GM12878 (cell line): ENCODE results near the gene RCAN1. TPM values are rescaled to one million over a fixed set of nuclear protein-coding genes. Genes with fewer than 3 reads are reported as not detected.

Source experiments
- ATAC-seq: fragments of 200-7000 bp; cut with Tn5 transposase; 3 replicates; pipeline ENCODE4 v1.9.1; 2020; ENCODE audit warnings: mild to moderate bottlenecking, moderate library complexity
- BruUV-seq: library from RNA; stranded (reverse); fragments of 400-500 nt; replicated peaks from 2 replicates; lab custom pipeline; 2021; lab: Mats Ljungman, UMichigan
- CTCF ChIA-PET: fragments of 300-600 bp; sonication (Branson Sonifier 250); formaldehyde crosslinking; extraction: SDS; loops from one replicate; lab custom pipeline; 2021; ENCODE audit warnings: inconsistent platforms; lab: Yijun Ruan, JAX
- POLR2A ChIA-PET: fragments of 350-600 bp; formaldehyde crosslinking; extraction: SDS; loops from one replicate; lab custom pipeline; 2021; ENCODE audit warnings: inconsistent platforms; lab: Charles Lee
- RAD21 ChIA-PET: fragments of 300-600 bp; sonication (Branson Sonifier 250); formaldehyde crosslinking; loops from one replicate; lab custom pipeline; 2023; ENCODE audit warnings: antibody characterized with exemption; ENCODE audit not compliant: unreplicated experiment; lab: Charles Lee
- SMC1A ChIA-PET: fragments of 300-600 bp; sonication (Branson Sonifier 250); formaldehyde crosslinking; loops from one replicate; lab custom pipeline; 2023; ENCODE audit not compliant: unreplicated experiment, uncharacterized antibody; lab: Charles Lee
- DNase-seq: peaks from one replicate; pipeline ENCODE4 v3.0.0-alpha.2; 2011; ENCODE audit warnings: low read depth, low spot score
- FAIRE-seq: peaks from 3 replicates; lab custom pipeline; 2011; peaks lifted over from hg19 to GRCh38; lab: Jason Lieb, UNC
- H2AFZ ChIP-seq: 2 replicates; pipeline ENCODE4 v1.6.0; 2011; ENCODE audit warnings: low read depth, low read length, control low read depth; ENCODE audit not compliant: control insufficient read depth
- H3K27ac ChIP-seq: 2 replicates; pipeline ENCODE4 v1.5.1; 2011; ENCODE audit warnings: control low read depth; ENCODE audit not compliant: control insufficient read depth, insufficient read depth
- H3K27me3 ChIP-seq, 2 experiments: replicated peaks in 1 of 2; 2 replicates each; pipeline versions ENCODE4 v1.6.0 to v1.6.1; 2011; ENCODE audit warnings: low read length in 1 of 2; ENCODE audit not compliant: control insufficient read depth in 2 of 2, insufficient read depth in 2 of 2
- H3K36me3 ChIP-seq, 2 experiments: 2 replicates each; pipeline ENCODE4 v1.5.1; 2011; ENCODE audit warnings: low read length in 1 of 2; ENCODE audit not compliant: control insufficient read depth in 2 of 2, insufficient read depth in 2 of 2
- H3K4me1 ChIP-seq: 2 replicates; pipeline ENCODE4 v1.6.1; 2011; ENCODE audit warnings: mild to moderate bottlenecking, low read length, moderate library complexity, mixed read lengths; ENCODE audit not compliant: control insufficient read depth, insufficient read depth
- H3K4me2 ChIP-seq: 2 replicates; pipeline ENCODE4 v1.6.0; 2011; ENCODE audit warnings: control low read depth; ENCODE audit not compliant: control insufficient read depth, insufficient read depth
- H3K4me3 ChIP-seq: fragments of 200-600 bp; sonication (generic); 2 replicates; pipeline ENCODE4 v1.5.1; 2016
- H3K79me2 ChIP-seq: 2 replicates; pipeline ENCODE4 v1.6.0; 2011; ENCODE audit warnings: low read length; ENCODE audit not compliant: control insufficient read depth, insufficient read depth
- H3K9ac ChIP-seq: 2 replicates; pipeline ENCODE4 v1.8.0; 2011; ENCODE audit warnings: low read length, control low read depth, mixed read lengths; ENCODE audit not compliant: control insufficient read depth, insufficient read depth
- H3K9me3 ChIP-seq: replicated peaks from 3 replicates; pipeline ENCODE4 v1.5.1; 2011; ENCODE audit warnings: mild to moderate bottlenecking, low read length; ENCODE audit not compliant: control insufficient read depth, insufficient read depth
- H4K20me1 ChIP-seq: 2 replicates; pipeline ENCODE4 v1.6.0; 2011; ENCODE audit not compliant: control insufficient read depth, insufficient read depth
- CREM ChIP-seq: IDR thresholded peaks from 2 replicates; pipeline ENCODE4 v1.6.1; 2014; ENCODE audit warnings: antibody characterized with exemption, low read depth
- FOS ChIP-seq: IDR thresholded peaks from 3 replicates; pipeline ENCODE4 v1.6.1; 2011; ENCODE audit warnings: borderline replicate concordance; ENCODE audit not compliant: insufficient read length; ENCODE audit errors: extremely low read depth
- FOXK2 ChIP-seq: fragments of 450-650 bp; IDR thresholded peaks from 2 replicates; pipeline ENCODE4 v1.6.1; 2017; ENCODE audit warnings: mild to moderate bottlenecking, moderate library complexity
- HDGF ChIP-seq: fragments of 450-650 bp; IDR thresholded peaks from 2 replicates; pipeline ENCODE4 v1.6.1; 2016; ENCODE audit warnings: antibody characterized with exemption
- JUNB ChIP-seq: IDR thresholded peaks from 2 replicates; pipeline ENCODE4 v1.6.1; 2016; ENCODE audit warnings: antibody characterized with exemption, mild to moderate bottlenecking
- MLLT1 ChIP-seq: fragments of 450-650 bp; IDR thresholded peaks from 2 replicates; pipeline ENCODE4 v1.6.1; 2016; ENCODE audit warnings: mild to moderate bottlenecking
- REST ChIP-seq: IDR thresholded peaks from 2 replicates; pipeline ENCODE4 v1.6.1; 2012; ENCODE audit warnings: mild to moderate bottlenecking, low read depth, low read length
- RUNX3 ChIP-seq: IDR thresholded peaks from 2 replicates; pipeline ENCODE4 v1.6.1; 2012; ENCODE audit warnings: low read length, inconsistent platforms
- SREBF1 ChIP-seq: IDR thresholded peaks from 2 replicates; pipeline ENCODE4 v1.6.1; 2012; ENCODE audit warnings: mild to moderate bottlenecking, low read length
- TBL1XR1 ChIP-seq: IDR thresholded peaks from 2 replicates; pipeline ENCODE4 v1.6.1; 2012; ENCODE audit warnings: low read depth, low read length, improper control_type of control experiment
- TCF12 ChIP-seq: IDR thresholded peaks from 2 replicates; pipeline ENCODE4 v1.6.1; 2011; ENCODE audit warnings: low read depth, mild to moderate bottlenecking, low read length
- TCF7 ChIP-seq: IDR thresholded peaks from 2 replicates; pipeline ENCODE4 v1.6.1; 2014; ENCODE audit warnings: antibody characterized with exemption, borderline replicate concordance
- ZNF274 ChIP-seq: IDR thresholded peaks from one replicate; pipeline ENCODE4 v1.8.0; 2011; ENCODE audit not compliant: insufficient read length, insufficient read depth
- WGBS: methylation state at CpG from one replicate; pipeline ENCODE4 v1.1.6; 2016; ENCODE audit warnings: low lambda C conversion rate; ENCODE audit not compliant: insufficient replicate concordance, insufficient coverage; ENCODE audit errors: missing lambda C conversion rate; 5-methylcytosine and 5-hydroxymethylcytosine counted together
- in situ Hi-C: fragments of 300-500 bp; cut with MboI; formaldehyde crosslinking; loops from 9 replicates; pipeline ENCODE4 v1.14.3; 2018; ENCODE audit warnings: mixed read lengths
- intact Hi-C: fragments of 100-400 bp; cut with micrococcal nuclease; formaldehyde crosslinking; loops from one replicate; pipeline ENCODE4 v1.14.2; 2022; ENCODE audit not compliant: unreplicated experiment
- polyA plus RNA-seq, 11 experiments: library from polyadenylated mRNA; depleted of rRNA in 4 of 11; unstranded in 6 of 11; stranded (reverse) in 5 of 11; fragments of >200 nt; fragmentation: Nextera tagmentation in 4 of 11; fragmentation: Illumina TruSeq in 1 of 11; extraction: Ambion mirVana in 4 of 11; extraction: Trizol in 1 of 11; gene quantifications; 1 replicate in 1 of 11; 2 replicates in 10 of 11; pipeline versions ENCODE4 v1.2.1 to v1.2.3, GENCODE V29; 2011 to 2016; ENCODE audit warnings: inconsistent platforms in 2 of 11, missing spikeins in 2 of 11, low read depth in 1 of 11
- total RNA-seq, 4 experiments: library from RNA; depleted of rRNA in 3 of 4; stranded (reverse); fragments of >200 nt in 3 of 4; fragmentation: Illumina TruSeq in 1 of 4; extraction: Trizol in 1 of 4; gene quantifications; 2 replicates each; pipeline versions ENCODE4 v1.2.1 to v1.2.3, GENCODE V29; 2013 to 2021

The RCAN1 gene
- total and polyA plus RNA-seq, 10 of the 15 experiments (the other 5 are each of a cell fraction or from before 2014, with no cell fraction given), result 2.8 to 12.9 (median 10.5) TPM

- no peak for TF ChIP-seq MLLT1
- no peak for TF ChIP-seq ZNF274
- no peak for TF ChIP-seq TBL1XR1
- no peak for TF ChIP-seq FOXK2
Measured at GRCh38 chr21:34618941-34619340, 4.0 kb upstream of the RCAN1 start (continued).

GRCh38 chr21:34617753-34618339 lies 2.9 kb upstream of the RCAN1 start:
- in situ Hi-C loops, result no loop called here

More at GRCh38 chr21:34617753-34618339, 2.9 kb upstream of the RCAN1 start:
- Histone ChIP-seq H3K27me3 (no peaks in the 10 kb centered on the region), H3K4me1 (peaks cover under 1% of the 10 kb centered on the region; the same call in 1 of the 2 replicates), H3K9me3 (no peaks in the 10 kb centered on the region), H3K79me2 (no peaks in the 10 kb centered on the region; the same call in 1 of the 2 replicates), H3K9ac (no peak overlapping the region), H4K20me1 (no peaks in the 10 kb centered on the region), H2AFZ (peak overlapping the region; percentile 24), H3K4me2 (no peak overlapping the region), H3K4me3 (no peak overlapping the region), H3K27ac (no peak overlapping the region), H3K36me3 (no peaks in the 10 kb centered on the region)
- WGBS, result 65% methylated on average over 8 of the region's 8 CpGs
- no TSS peak for BruUV-seq
- no peak for ATAC-seq
- ChIA-PET RAD21 (interaction anchor here (0.6 to 0.9 kb wide), 2 partner anchors 13 to 53 kb away, joined by 3 to 4 read pairs; no protein-coding TSS in a partner anchor), POLR2A (no interaction called here), CTCF (interaction anchor here (0.8 to 4.7 kb wide), 4 partner anchors 13 to 107 kb away, joined by 3 to 30 read pairs (median 6); no protein-coding TSS in a partner anchor), SMC1A (interaction anchor here (1.0 to 1.4 kb wide), 3 partner anchors 11 to 13 kb away, joined by 3 to 6 read pairs (median 3); no protein-coding TSS in a partner anchor)
- DNase-seq, result no peak
- no peak for FAIRE-seq
- intact Hi-C loops, result no loop called here
- TF ChIP-seq TCF7 (peak; percentile 34; the same call in 1 of the 2 replicates), CREM (no peak), JUNB (no peak), FOS (no peak), HDGF (no peak), RUNX3 (peak; percentile 64), TCF12 (0 out of 2 replicates have a peak, but pooled peaks have one; percentile 22), REST (no peak), SREBF1 (no peak)
